Measurements from ENCODE around the gene CACUL1. TPM values are rescaled to one million over a fixed set of nuclear protein-coding genes. Genes with fewer than 3 reads are reported as not detected.
"Not testable (repeated sequence)": the region's sequence is repeated elsewhere in the genome, so short reads cannot be mapped to it uniquely, and the experiment has no call there.

The CACUL1 gene
- total RNA-seq, 4 donors from 2014 or later: 30.8 to 44.4 (median 33.3) TPM

GRCh38 chr10:118785551-118785950 lies 30.8 kb upstream of the CACUL1 start:
- Histone ChIP-seq H3K4me3 (no peak overlapping the region), H3K36me3 (no peaks in the 10 kb centered on the region), H3K27ac (replicated peaks in 1 of 4) (no peak overlapping the region), H3K4me1 (no peaks in the 10 kb centered on the region), H3K27me3 (no peaks in the 10 kb centered on the region), H3K9me3 (no peaks in the 10 kb centered on the region)
- intact Hi-C loops (cut with DNase I): no loop called here
- TF ChIP-seq POLR2AphosphoS5 (IDR thresholded peaks at IDR 0.05) (no peak), POLR2A (IDR thresholded peaks at IDR 0.05; ENCODE audit: low read depth) (no peak), EP300 (IDR thresholded peaks at IDR 0.05) (no peak), CTCF (IDR thresholded peaks at IDR 0.05) (no peak)
- DNase-seq (ENCODE audit: extremely low spot score): no peak
- WGBS: 89% methylated on average over 5 of the region's 5 CpGs

GRCh38 chr10:118783776-118784545 lies 29.2 kb upstream of the CACUL1 start:
- no peak overlapping the region for H3K27ac ChIP-seq (replicated peaks in 1 of 4)
- no peak for DNase-seq (ENCODE audit: extremely low spot score)
- H3K9me3 ChIP-seq: no peaks in the 10 kb centered on the region
- intact Hi-C loops (cut with DNase I): no loop called here
- H3K4me3 ChIP-seq: no peak overlapping the region
- H3K27me3 ChIP-seq: no peaks in the 10 kb centered on the region
- WGBS: 84% methylated on average over 18 of the region's 24 CpGs
- H3K36me3 ChIP-seq: no peaks in the 10 kb centered on the region
- TF ChIP-seq EP300 (IDR thresholded peaks at IDR 0.05): no peak
- TF ChIP-seq POLR2A (IDR thresholded peaks at IDR 0.05; ENCODE audit: low read depth): no peak
- TF ChIP-seq POLR2AphosphoS5 (IDR thresholded peaks at IDR 0.05): no peak
- no peaks in the 10 kb centered on the region for H3K4me1 ChIP-seq

GRCh38 chr10:118782916-118783465 lies 28.2 kb upstream of the CACUL1 start:
- DNase-seq (ENCODE audit: extremely low spot score); H3K4me3 ChIP-seq; H3K4me1 ChIP-seq; H3K27me3 ChIP-seq; H3K9me3 ChIP-seq; H3K36me3 ChIP-seq; intact Hi-C loops (cut with DNase I); H3K27ac ChIP-seq (replicated peaks in 1 of 4): not testable (repeated sequence)
- WGBS: 90% methylated on average over 18 of the region's 31 CpGs

- intact Hi-C loops (cut with DNase I): no loop called here
These were observed 26.8 kb upstream of the CACUL1 start for GRCh38 chr10:118781541-118781940.

GRCh38 chr10:118778727-118779126 lies 24.0 kb upstream of the CACUL1 start:
- Histone ChIP-seq H3K9me3 (no peaks in the 10 kb centered on the region), H3K4me1 (no peaks in the 10 kb centered on the region), H3K27me3 (no peaks in the 10 kb centered on the region), H3K36me3 (no peaks in the 10 kb centered on the region), H3K4me3 (no peak overlapping the region), H3K27ac (replicated peaks in 1 of 4) (no peak overlapping the region)
- intact Hi-C loops (cut with DNase I): no loop called here
- WGBS: 64% methylated on average over 7 of the region's 7 CpGs
- DNase-seq (ENCODE audit: extremely low spot score): no peak
- no peak for TF ChIP-seq POLR2AphosphoS5 (IDR thresholded peaks at IDR 0.05)
- TF ChIP-seq CTCF (IDR thresholded peaks at IDR 0.05): no peak
- TF ChIP-seq EP300 (IDR thresholded peaks at IDR 0.05): no peak
- TF ChIP-seq POLR2A (IDR thresholded peaks at IDR 0.05; ENCODE audit: low read depth): no peak

More at GRCh38 chr10:118781541-118781940, 26.8 kb upstream of the CACUL1 start:
- Histone ChIP-seq H3K4me1 (no peaks in the 10 kb centered on the region), H3K27ac (replicated peaks in 1 of 4) (no peak overlapping the region), H3K9me3 (no peaks in the 10 kb centered on the region), H3K4me3 (no peak overlapping the region), H3K36me3 (no peaks in the 10 kb centered on the region), H3K27me3 (no peaks in the 10 kb centered on the region)
- no peak for DNase-seq (ENCODE audit: extremely low spot score)
- TF ChIP-seq EP300 (IDR thresholded peaks at IDR 0.05) (no peak), CTCF (IDR thresholded peaks at IDR 0.05) (no peak), POLR2AphosphoS5 (IDR thresholded peaks at IDR 0.05) (no peak), POLR2A (IDR thresholded peaks at IDR 0.05; ENCODE audit: low read depth) (no peak)
- 90% methylated on average over 4 of the region's 4 CpGs for WGBS
